ENCODE data around the gene KCNG4.

The KCNG4 gene

GRCh38 chr16:84182680-84183571, 56.9 kb downstream of the KCNG4 start:
- no peak for DNase-seq (ENCODE audit: low read depth)

GRCh38 chr16:84182104-84182503, 57.7 kb downstream of the KCNG4 start:
- no peak for DNase-seq (ENCODE audit: low read depth)

- no peak for DNase-seq (ENCODE audit: low read depth)
Observed at GRCh38 chr16:84181144-84181915, 58.5 kb downstream of the KCNG4 start.

GRCh38 chr16:84180519-84181140, 59.2 kb downstream of the KCNG4 start:
- no peak for DNase-seq (ENCODE audit: low read depth)

GRCh38 chr16:84179612-84180320, 60.0 kb downstream of the KCNG4 start:
- DNase-seq (ENCODE audit: low read depth): no peak

GRCh38 chr16:84178892-84179611, 60.8 kb downstream of the KCNG4 start:
- DNase-seq (ENCODE audit: low read depth): no peak

GRCh38 chr16:84178146-84178765, 61.6 kb downstream of the KCNG4 start:
- no peak for DNase-seq (ENCODE audit: low read depth)

GRCh38 chr16:84177741-84178073, 62.1 kb downstream of the KCNG4 start:
- no peak for DNase-seq (ENCODE audit: low read depth)

GRCh38 chr16:84176192-84177053, 63.4 kb downstream of the KCNG4 start:
- DNase-seq (ENCODE audit: low read depth): no peak

- no peak for DNase-seq (ENCODE audit: low read depth)
Observed at GRCh38 chr16:84175350-84176081, 64.3 kb downstream of the KCNG4 start.

- DNase-seq (ENCODE audit: low read depth): no peak
Observed at GRCh38 chr16:84174396-84174795, 65.4 kb downstream of the KCNG4 start.

- DNase-seq (ENCODE audit: low read depth): no peak
Observed at GRCh38 chr16:84169765-84170310, 70.0 kb downstream of the KCNG4 start.

All from fibroblast of the conjunctiva (primary cell).